Measurements from ENCODE around the gene TENM3.

The TENM3 gene

GRCh38 chr4:182328505-182328904 is 85.3 kb downstream of the TENM3 start:
- no peaks in the 10 kb centered on the region for H3K27me3 ChIP-seq (ENCODE audit: insufficient read depth, low read length)
- no peaks in the 10 kb centered on the region for H3K79me2 ChIP-seq (ENCODE audit: control insufficient read depth, insufficient read depth, low read length, unreplicated experiment)
- no peaks in the 10 kb centered on the region for H3K4me1 ChIP-seq (ENCODE audit: control insufficient read depth, insufficient read depth, low read length, unreplicated experiment)
- no peaks in the 10 kb centered on the region for H3K36me3 ChIP-seq (ENCODE audit: insufficient read depth, low read length)
- no peak overlapping the region for H2AFZ ChIP-seq (ENCODE audit: low read length, unreplicated experiment)
- H3K4me3 ChIP-seq (ENCODE audit: low read depth, low read length): no peak overlapping the region
- H3K27ac ChIP-seq (ENCODE audit: low read depth, low read length): no peak overlapping the region

- Histone ChIP-seq H3K4me3 (ENCODE audit: low read depth, low read length) (no peak overlapping the region), H3K4me1 (ENCODE audit: control insufficient read depth, insufficient read depth, low read length, unreplicated experiment) (no peaks in the 10 kb centered on the region), H3K79me2 (ENCODE audit: control insufficient read depth, insufficient read depth, low read length, unreplicated experiment) (no peaks in the 10 kb centered on the region), H2AFZ (ENCODE audit: low read length, unreplicated experiment) (no peak overlapping the region), H3K36me3 (ENCODE audit: insufficient read depth, low read length) (peaks cover 6% of the 10 kb centered on the region), H3K27me3 (ENCODE audit: insufficient read depth, low read length) (no peaks in the 10 kb centered on the region), H3K27ac (ENCODE audit: low read depth, low read length) (no peak overlapping the region)
Observed at GRCh38 chr4:182337366-182337765, 94.2 kb downstream of the TENM3 start.

- no peak overlapping the region for H3K27ac ChIP-seq (ENCODE audit: low read depth, low read length)
- H3K4me3 ChIP-seq (ENCODE audit: low read depth, low read length): no peak overlapping the region
- H3K27me3 ChIP-seq (ENCODE audit: insufficient read depth, low read length): no peaks in the 10 kb centered on the region
- H3K36me3 ChIP-seq (ENCODE audit: insufficient read depth, low read length): peaks cover 6% of the 10 kb centered on the region
- H3K4me1 ChIP-seq (ENCODE audit: control insufficient read depth, insufficient read depth, low read length, unreplicated experiment): no peaks in the 10 kb centered on the region
- no peak overlapping the region for H2AFZ ChIP-seq (ENCODE audit: low read length, unreplicated experiment)
- H3K79me2 ChIP-seq (ENCODE audit: control insufficient read depth, insufficient read depth, low read length, unreplicated experiment): no peaks in the 10 kb centered on the region
Observed at GRCh38 chr4:182338063-182338462, 94.9 kb downstream of the TENM3 start.

- H3K79me2 ChIP-seq (ENCODE audit: control insufficient read depth, insufficient read depth, low read length, unreplicated experiment): no peaks in the 10 kb centered on the region
- no peak overlapping the region for H3K27ac ChIP-seq (ENCODE audit: low read depth, low read length)
- no peak overlapping the region for H3K4me3 ChIP-seq (ENCODE audit: low read depth, low read length)
- H3K4me1 ChIP-seq (ENCODE audit: control insufficient read depth, insufficient read depth, low read length, unreplicated experiment): no peaks in the 10 kb centered on the region
- no peaks in the 10 kb centered on the region for H3K27me3 ChIP-seq (ENCODE audit: insufficient read depth, low read length)
- no peak overlapping the region for H2AFZ ChIP-seq (ENCODE audit: low read length, unreplicated experiment)
- H3K36me3 ChIP-seq (ENCODE audit: insufficient read depth, low read length): peaks cover 6% of the 10 kb centered on the region
Observed at GRCh38 chr4:182338746-182339145, 95.5 kb downstream of the TENM3 start.

GRCh38 chr4:182339221-182339641 is 96.0 kb downstream of the TENM3 start:
- Histone ChIP-seq H3K4me1 (ENCODE audit: control insufficient read depth, insufficient read depth, low read length, unreplicated experiment) (no peaks in the 10 kb centered on the region), H3K27me3 (ENCODE audit: insufficient read depth, low read length) (no peaks in the 10 kb centered on the region), H3K79me2 (ENCODE audit: control insufficient read depth, insufficient read depth, low read length, unreplicated experiment) (no peaks in the 10 kb centered on the region), H3K36me3 (ENCODE audit: insufficient read depth, low read length) (peaks cover 6% of the 10 kb centered on the region), H3K27ac (ENCODE audit: low read depth, low read length) (no peak overlapping the region), H2AFZ (ENCODE audit: low read length, unreplicated experiment) (no peak overlapping the region), H3K4me3 (ENCODE audit: low read depth, low read length) (no peak overlapping the region)

- Histone ChIP-seq H3K79me2 (ENCODE audit: control insufficient read depth, insufficient read depth, low read length, unreplicated experiment) (no peaks in the 10 kb centered on the region), H3K4me3 (ENCODE audit: low read depth, low read length) (no peak overlapping the region), H2AFZ (ENCODE audit: low read length, unreplicated experiment) (no peak overlapping the region), H3K36me3 (ENCODE audit: insufficient read depth, low read length) (no peaks in the 10 kb centered on the region), H3K27ac (ENCODE audit: low read depth, low read length) (no peak overlapping the region), H3K27me3 (ENCODE audit: insufficient read depth, low read length) (no peaks in the 10 kb centered on the region), H3K4me1 (ENCODE audit: control insufficient read depth, insufficient read depth, low read length, unreplicated experiment) (no peaks in the 10 kb centered on the region)
Observed at GRCh38 chr4:182343453-182343852, 100.3 kb downstream of the TENM3 start.

- Histone ChIP-seq H3K79me2 (ENCODE audit: control insufficient read depth, insufficient read depth, low read length, unreplicated experiment) (no peaks in the 10 kb centered on the region), H3K4me3 (ENCODE audit: low read depth, low read length) (no peak overlapping the region), H3K27me3 (ENCODE audit: insufficient read depth, low read length) (no peaks in the 10 kb centered on the region), H2AFZ (ENCODE audit: low read length, unreplicated experiment) (no peak overlapping the region), H3K4me1 (ENCODE audit: control insufficient read depth, insufficient read depth, low read length, unreplicated experiment) (no peaks in the 10 kb centered on the region), H3K27ac (ENCODE audit: low read depth, low read length) (no peak overlapping the region), H3K36me3 (ENCODE audit: insufficient read depth, low read length) (no peaks in the 10 kb centered on the region)
Observed at GRCh38 chr4:182344968-182345367, 101.8 kb downstream of the TENM3 start.

GRCh38 chr4:182346250-182346649 is 103.0 kb downstream of the TENM3 start:
- Histone ChIP-seq H3K36me3 (ENCODE audit: insufficient read depth, low read length) (no peaks in the 10 kb centered on the region), H3K27ac (ENCODE audit: low read depth, low read length) (no peak overlapping the region), H3K79me2 (ENCODE audit: control insufficient read depth, insufficient read depth, low read length, unreplicated experiment) (no peaks in the 10 kb centered on the region), H3K4me3 (ENCODE audit: low read depth, low read length) (no peak overlapping the region), H3K27me3 (ENCODE audit: insufficient read depth, low read length) (no peaks in the 10 kb centered on the region), H2AFZ (ENCODE audit: low read length, unreplicated experiment) (no peak overlapping the region), H3K4me1 (ENCODE audit: control insufficient read depth, insufficient read depth, low read length, unreplicated experiment) (no peaks in the 10 kb centered on the region)

- H3K27me3 ChIP-seq (ENCODE audit: insufficient read depth, low read length): no peaks in the 10 kb centered on the region
- H2AFZ ChIP-seq (ENCODE audit: low read length, unreplicated experiment): no peak overlapping the region
- no peaks in the 10 kb centered on the region for H3K79me2 ChIP-seq (ENCODE audit: control insufficient read depth, insufficient read depth, low read length, unreplicated experiment)
- no peak overlapping the region for H3K27ac ChIP-seq (ENCODE audit: low read depth, low read length)
- H3K4me3 ChIP-seq (ENCODE audit: low read depth, low read length): no peak overlapping the region
- no peaks in the 10 kb centered on the region for H3K36me3 ChIP-seq (ENCODE audit: insufficient read depth, low read length)
- H3K4me1 ChIP-seq (ENCODE audit: control insufficient read depth, insufficient read depth, low read length, unreplicated experiment): no peaks in the 10 kb centered on the region
Observed at GRCh38 chr4:182346675-182347375, 103.6 kb downstream of the TENM3 start.

- Histone ChIP-seq H3K4me1 (ENCODE audit: control insufficient read depth, insufficient read depth, low read length, unreplicated experiment) (no peaks in the 10 kb centered on the region), H2AFZ (ENCODE audit: low read length, unreplicated experiment) (no peak overlapping the region), H3K27me3 (ENCODE audit: insufficient read depth, low read length) (no peaks in the 10 kb centered on the region), H3K27ac (ENCODE audit: low read depth, low read length) (no peak overlapping the region), H3K79me2 (ENCODE audit: control insufficient read depth, insufficient read depth, low read length, unreplicated experiment) (no peaks in the 10 kb centered on the region), H3K36me3 (ENCODE audit: insufficient read depth, low read length) (no peaks in the 10 kb centered on the region), H3K4me3 (ENCODE audit: low read depth, low read length) (no peak overlapping the region)
Observed at GRCh38 chr4:182348779-182349326, 105.7 kb downstream of the TENM3 start.

- Histone ChIP-seq H3K79me2 (ENCODE audit: control insufficient read depth, insufficient read depth, low read length, unreplicated experiment) (no peaks in the 10 kb centered on the region), H3K4me3 (ENCODE audit: low read depth, low read length) (no peak overlapping the region), H3K36me3 (ENCODE audit: insufficient read depth, low read length) (no peaks in the 10 kb centered on the region), H3K27ac (ENCODE audit: low read depth, low read length) (no peak overlapping the region), H3K4me1 (ENCODE audit: control insufficient read depth, insufficient read depth, low read length, unreplicated experiment) (no peaks in the 10 kb centered on the region), H3K27me3 (ENCODE audit: insufficient read depth, low read length) (no peaks in the 10 kb centered on the region), H2AFZ (ENCODE audit: low read length, unreplicated experiment) (no peak overlapping the region)
Observed at GRCh38 chr4:182350041-182350440, 106.8 kb downstream of the TENM3 start.
